K562 (cell line): Measurements from ENCODE around the gene UBE3B.

Source experiments
- CBFB ChIP-seq: sonication (generic); formaldehyde crosslinking; IDR thresholded peaks from 2 replicates; pipeline ENCODE4 v1.4.0; 2020; ENCODE audit warnings: mild to moderate bottlenecking, missing genetic modification reagents
- CC2D1A ChIP-seq: fragments of 450-650 bp; IDR thresholded peaks from 2 replicates; pipeline ENCODE4 v1.6.1; 2017; ENCODE audit warnings: mild to moderate bottlenecking
- CTCF ChIP-seq, 3 experiments: IDR thresholded peaks in 2 of 3; conservative IDR thresholded peaks in 1 of 3; 2 replicates each; pipeline ENCODE4 v1.5.1; 2011 to 2012; ENCODE audit warnings: low read length in 3 of 3, mild to moderate bottlenecking in 3 of 3, control low read depth in 2 of 3, improper control_type of control experiment in 1 of 3, inconsistent platforms in 1 of 3, low read depth in 1 of 3, mixed read lengths in 1 of 3, moderate library complexity in 1 of 3; ENCODE audit not compliant: insufficient read depth in 2 of 3
- JUNB ChIP-seq: fragments of 450-650 bp; formaldehyde crosslinking; conservative IDR thresholded peaks from 2 replicates; pipeline ENCODE4 v1.4.0; 2020; ENCODE audit warnings: mild to moderate bottlenecking
- MEF2A ChIP-seq: IDR thresholded peaks from 2 replicates; pipeline ENCODE4 v1.6.1; 2011; ENCODE audit warnings: low read depth, mild to moderate bottlenecking, low read length, moderate library complexity; ENCODE audit not compliant: control insufficient read depth
- OTX1 ChIP-seq: fragments of 450-650 bp; formaldehyde crosslinking; IDR thresholded peaks from 2 replicates; pipeline ENCODE4 v1.4.0; 2022; ENCODE audit warnings: mild to moderate bottlenecking
- TF ChIP-seq, protein P1 (sequence below): fragments of 250-450 bp; sonication (Bioruptor Pico); IDR thresholded peaks from 2 replicates; pipeline ENCODE4 v1.4.0; 2020; ENCODE audit warnings: mild to moderate bottlenecking
- TF ChIP-seq, protein P2 (sequence below): sonication (generic); formaldehyde crosslinking; IDR thresholded peaks from 2 replicates; pipeline ENCODE4 v1.8.0; 2023; ENCODE audit warnings: mild to moderate bottlenecking, missing genetic modification reagents

DNA sequence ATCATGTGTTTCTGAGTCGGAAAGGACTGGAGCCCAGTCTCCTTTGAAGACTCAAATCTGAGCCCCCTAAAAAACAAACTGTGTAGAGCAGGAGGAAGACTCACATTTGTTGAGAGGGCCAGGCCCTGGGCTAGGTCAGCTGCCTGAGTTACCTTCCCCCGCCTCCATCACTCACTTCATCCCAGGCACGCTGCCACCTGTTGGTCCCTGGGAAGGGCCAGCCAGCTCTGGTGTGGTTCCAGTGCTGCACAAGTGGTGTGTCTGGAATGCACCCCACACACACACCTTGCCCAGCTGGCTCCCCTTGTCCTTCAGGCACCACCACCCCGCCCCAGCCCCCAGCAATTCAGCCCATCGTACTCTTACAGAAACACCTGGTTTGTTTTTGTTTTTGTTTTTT lies 105.2 kb downstream of the UBE3B start:
- TF ChIP-seq, protein P1, sequence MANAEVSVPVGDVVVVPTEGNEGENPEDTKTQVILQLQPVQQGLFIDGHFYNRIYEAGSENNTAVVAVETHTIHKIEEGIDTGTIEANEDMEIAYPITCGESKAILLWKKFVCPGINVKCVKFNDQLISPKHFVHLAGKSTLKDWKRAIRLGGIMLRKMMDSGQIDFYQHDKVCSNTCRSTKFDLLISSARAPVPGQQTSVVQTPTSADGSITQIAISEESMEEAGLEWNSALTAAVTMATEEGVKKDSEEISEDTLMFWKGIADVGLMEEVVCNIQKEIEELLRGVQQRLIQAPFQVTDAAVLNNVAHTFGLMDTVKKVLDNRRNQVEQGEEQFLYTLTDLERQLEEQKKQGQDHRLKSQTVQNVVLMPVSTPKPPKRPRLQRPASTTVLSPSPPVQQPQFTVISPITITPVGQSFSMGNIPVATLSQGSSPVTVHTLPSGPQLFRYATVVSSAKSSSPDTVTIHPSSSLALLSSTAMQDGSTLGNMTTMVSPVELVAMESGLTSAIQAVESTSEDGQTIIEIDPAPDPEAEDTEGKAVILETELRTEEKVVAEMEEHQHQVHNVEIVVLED (CRISPR knock-in tag): no peak
- TF ChIP-seq, protein P2, sequence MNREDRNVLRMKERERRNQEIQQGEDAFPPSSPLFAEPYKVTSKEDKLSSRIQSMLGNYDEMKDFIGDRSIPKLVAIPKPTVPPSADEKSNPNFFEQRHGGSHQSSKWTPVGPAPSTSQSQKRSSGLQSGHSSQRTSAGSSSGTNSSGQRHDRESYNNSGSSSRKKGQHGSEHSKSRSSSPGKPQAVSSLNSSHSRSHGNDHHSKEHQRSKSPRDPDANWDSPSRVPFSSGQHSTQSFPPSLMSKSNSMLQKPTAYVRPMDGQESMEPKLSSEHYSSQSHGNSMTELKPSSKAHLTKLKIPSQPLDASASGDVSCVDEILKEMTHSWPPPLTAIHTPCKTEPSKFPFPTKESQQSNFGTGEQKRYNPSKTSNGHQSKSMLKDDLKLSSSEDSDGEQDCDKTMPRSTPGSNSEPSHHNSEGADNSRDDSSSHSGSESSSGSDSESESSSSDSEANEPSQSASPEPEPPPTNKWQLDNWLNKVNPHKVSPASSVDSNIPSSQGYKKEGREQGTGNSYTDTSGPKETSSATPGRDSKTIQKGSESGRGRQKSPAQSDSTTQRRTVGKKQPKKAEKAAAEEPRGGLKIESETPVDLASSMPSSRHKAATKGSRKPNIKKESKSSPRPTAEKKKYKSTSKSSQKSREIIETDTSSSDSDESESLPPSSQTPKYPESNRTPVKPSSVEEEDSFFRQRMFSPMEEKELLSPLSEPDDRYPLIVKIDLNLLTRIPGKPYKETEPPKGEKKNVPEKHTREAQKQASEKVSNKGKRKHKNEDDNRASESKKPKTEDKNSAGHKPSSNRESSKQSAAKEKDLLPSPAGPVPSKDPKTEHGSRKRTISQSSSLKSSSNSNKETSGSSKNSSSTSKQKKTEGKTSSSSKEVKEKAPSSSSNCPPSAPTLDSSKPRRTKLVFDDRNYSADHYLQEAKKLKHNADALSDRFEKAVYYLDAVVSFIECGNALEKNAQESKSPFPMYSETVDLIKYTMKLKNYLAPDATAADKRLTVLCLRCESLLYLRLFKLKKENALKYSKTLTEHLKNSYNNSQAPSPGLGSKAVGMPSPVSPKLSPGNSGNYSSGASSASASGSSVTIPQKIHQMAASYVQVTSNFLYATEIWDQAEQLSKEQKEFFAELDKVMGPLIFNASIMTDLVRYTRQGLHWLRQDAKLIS (CRISPR knock-in tag): no peak
- TF ChIP-seq CTCF (IDR thresholded peaks at IDR 0.05 in 2 of 3, conservative IDR thresholded peaks at IDR 0.05 in 1 of 3; ENCODE audit: insufficient read depth in 2 of 3, low read depth in 1 of 3, low read length in 3 of 3) (0 out of 6 replicates have a peak, but pooled peaks of 1 of the 3 experiments have one; percentile 4), CC2D1A (no peak), CBFB (CRISPR knock-in tag) (no peak), JUNB (no peak), OTX1 (no peak), MEF2A (no peak)
